Stomach (tissue), 9 donors: ENCODE data around the gene ELP2. TPM values are rescaled to one million over a fixed set of nuclear protein-coding genes. Genes with fewer than 3 reads are reported as not detected.

Source experiments
- DNase-seq, 2 donors: peaks; one replicate each; pipeline versions ENCODE4 v3.0.0 to v3.0.0-alpha.2; 2013 to 2019
- H3K27ac ChIP-seq, 5 donors: fragments of 200-600 bp in 4 of 5; sonication (generic) in 4 of 5; one replicate each; pipeline ENCODE4 v1.5.1; 2013 to 2019; ENCODE audit warnings: mild to moderate bottlenecking in 1 of 5, moderate library complexity in 1 of 5
- H3K27me3 ChIP-seq, 3 donors: fragments of 200-600 bp; sonication (generic); one replicate each; pipeline ENCODE4 v1.5.1; 2017 to 2019; ENCODE audit warnings: mixed run types in 1 of 3
- H3K36me3 ChIP-seq, 4 donors: fragments of 200-600 bp; sonication (generic); 1 replicate in 3 of 4; 2 replicates in 1 of 4; pipeline ENCODE4 v1.5.1; 2016 to 2019
- H3K4me1 ChIP-seq, 4 donors: fragments of 200-600 bp; sonication (generic); one replicate each; pipeline ENCODE4 v1.5.1; 2016 to 2019
- H3K4me3 ChIP-seq, 4 donors: fragments of 200-600 bp; sonication (generic) in 3 of 4; one replicate each; pipeline ENCODE4 v1.5.1; 2016 to 2019; ENCODE audit warnings: mild to moderate bottlenecking in 1 of 4
- H3K9me3 ChIP-seq, 4 donors: fragments of 200-600 bp; sonication (generic); one replicate each; pipeline ENCODE4 v1.5.1; 2016 to 2019
- CTCF ChIP-seq, 7 experiments: fragments of 450-650 bp in 4 of 7; fragments of 200-600 bp in 3 of 7; sonication (generic) in 3 of 7; IDR thresholded peaks; one replicate each; pipeline ENCODE4 v1.5.1; 2016 to 2019; ENCODE audit warnings: antibody characterized with exemption in 7 of 7, control low read depth in 2 of 7, mild to moderate bottlenecking in 1 of 7
- EP300 ChIP-seq: sonication (generic); formaldehyde crosslinking; IDR thresholded peaks from one replicate; pipeline ENCODE4 v1.6.1; 2017; ENCODE audit warnings: antibody characterized with exemption
- POLR2A ChIP-seq, 4 donors: fragments of 450-650 bp; IDR thresholded peaks; one replicate each; pipeline ENCODE4 v1.6.1; 2016; ENCODE audit warnings: antibody characterized with exemption in 4 of 4, control low read depth in 2 of 4, mild to moderate bottlenecking in 1 of 4, moderate library complexity in 1 of 4
- POLR2AphosphoS5 ChIP-seq, 3 donors: sonication (generic); formaldehyde crosslinking; IDR thresholded peaks; one replicate each; pipeline ENCODE4 v1.6.1; 2016; ENCODE audit warnings: antibody characterized with exemption in 3 of 3
- WGBS, 5 donors: extraction: QIAGEN DNeasy Blood & Tissue Kit in 3 of 5; methylation state at CpG; one replicate each; pipeline versions ENCODE4 v1.1.5 to v1.1.7; 2013 to 2018; 5-methylcytosine and 5-hydroxymethylcytosine counted together
- intact Hi-C: fragments of 100-400 bp; cut with DNase I; formaldehyde crosslinking; loops from one replicate; pipeline ENCODE4 v1.15.1; 2023; ENCODE audit warnings: low total_unique reads
- polyA plus RNA-seq, 3 donors: library from polyadenylated mRNA; stranded (reverse); fragments of 200-250 nt; gene quantifications; one replicate each; pipeline ENCODE4 v1.2.3, GENCODE V29; 2013
- total RNA-seq, 5 donors: library from RNA; depleted of rRNA; stranded (reverse); fragments of >200 nt; gene quantifications; one replicate each; pipeline versions ENCODE4 v1.1.0 to v1.2.3, GENCODE V29; 2014 to 2016
- donor health status: healthy with polysubstance abuse.
- donor health status: Bipolar disorder and iron deficiency.
- donor health status: healthy.

The ELP2 gene
- total and polyA plus RNA-seq, 8 donors, result 24.1 to 278 (median 63.4) TPM

- intact Hi-C loops, result no loop called here
- Histone ChIP-seq H3K36me3 (no peaks in the 10 kb centered on the region), H3K27ac (peak overlapping the region; percentile 22 to 79 (median 73)), H3K27me3 (peaks cover 0 to 12% (median 0%) of the 10 kb centered on the region in 3 donors), H3K4me3 (peak overlapping the region; percentile 64 to 71 (median 67)), H3K4me1 (peaks cover 14 to 25% (median 22%) of the 10 kb centered on the region in 4 donors), H3K9me3 (no peaks in the 10 kb centered on the region)
- 6 to 11% (median 9%) methylated on average over 44 to 47 of the region's 47 CpGs for WGBS, 5 donors
- TF ChIP-seq POLR2A (IDR thresholded peaks at IDR 0.05) (no peak), CTCF (IDR thresholded peaks at IDR 0.05) (no peak), EP300 (no peak), POLR2AphosphoS5 (IDR thresholded peaks at IDR 0.05) (no peak)
- DNase-seq, result peak; percentile 40 to 69
Observed at GRCh38 chr18:36186461-36187192, 56.9 kb downstream of the ELP2 start.

DNA sequence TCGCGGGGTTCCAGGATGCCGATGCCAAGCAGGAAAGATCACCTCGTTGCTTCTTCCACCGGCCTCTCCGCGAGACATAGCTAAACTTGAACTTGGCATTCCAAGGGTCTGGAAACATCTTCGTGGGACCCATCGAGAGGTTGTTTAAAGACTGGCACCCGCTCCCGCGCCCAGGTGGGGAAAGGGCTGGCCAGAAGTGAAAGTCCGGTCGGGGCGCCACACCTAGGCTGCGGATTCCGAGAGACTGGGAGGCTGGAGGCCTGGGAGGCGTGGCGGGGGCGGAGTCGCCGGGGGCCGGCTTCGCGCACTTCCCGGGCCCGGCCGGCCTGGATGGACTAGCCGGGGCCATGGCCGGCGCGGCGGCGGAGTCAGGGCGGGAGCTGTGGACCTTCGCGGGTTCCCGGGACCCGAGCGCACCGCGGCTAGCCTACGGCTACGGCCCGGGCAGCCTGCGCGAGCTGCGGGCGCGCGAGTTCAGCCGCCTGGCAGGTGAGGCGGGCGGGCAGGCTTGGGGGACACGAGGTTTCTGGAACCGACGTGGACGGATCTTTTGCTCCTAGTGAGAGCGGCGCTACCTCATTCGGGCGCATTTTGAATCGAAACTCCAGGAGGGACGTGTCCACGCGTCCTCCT is 57.6 kb downstream of the ELP2 start, which contains the start of gene MOCOS:
TSS of gene MOCOS (plus strand) at position 305 of the 633 bp plus-strand sequence. CDS start at position 348, 43 bp downstream.
- Histone ChIP-seq H3K27me3 (peaks cover 0 to 12% (median 0%) of the 10 kb centered on the region in 3 donors), H3K4me3 (peak within 1 kb of the TSS; percentile 64 to 71 (median 67)), H3K36me3 (no peaks in the 10 kb centered on the region), H3K27ac (peak within 1 kb of the TSS; percentile 40 to 79 (median 73)), H3K9me3 (no peaks in the 10 kb centered on the region), H3K4me1 (peaks cover 14 to 25% (median 22%) of the 10 kb centered on the region in 4 donors)
- 0 to 1% (median 1%) methylated on average over 31 to 66 of the region's 66 CpGs for WGBS, 5 donors
- TF ChIP-seq POLR2AphosphoS5 (IDR thresholded peaks at IDR 0.05), result peak in 2 of 3 donors; percentile 44 to 52
- no peak for TF ChIP-seq POLR2A (IDR thresholded peaks at IDR 0.05)
- peak; percentile 89 to 92 for DNase-seq
- intact Hi-C loops, result no loop called here

DNA sequence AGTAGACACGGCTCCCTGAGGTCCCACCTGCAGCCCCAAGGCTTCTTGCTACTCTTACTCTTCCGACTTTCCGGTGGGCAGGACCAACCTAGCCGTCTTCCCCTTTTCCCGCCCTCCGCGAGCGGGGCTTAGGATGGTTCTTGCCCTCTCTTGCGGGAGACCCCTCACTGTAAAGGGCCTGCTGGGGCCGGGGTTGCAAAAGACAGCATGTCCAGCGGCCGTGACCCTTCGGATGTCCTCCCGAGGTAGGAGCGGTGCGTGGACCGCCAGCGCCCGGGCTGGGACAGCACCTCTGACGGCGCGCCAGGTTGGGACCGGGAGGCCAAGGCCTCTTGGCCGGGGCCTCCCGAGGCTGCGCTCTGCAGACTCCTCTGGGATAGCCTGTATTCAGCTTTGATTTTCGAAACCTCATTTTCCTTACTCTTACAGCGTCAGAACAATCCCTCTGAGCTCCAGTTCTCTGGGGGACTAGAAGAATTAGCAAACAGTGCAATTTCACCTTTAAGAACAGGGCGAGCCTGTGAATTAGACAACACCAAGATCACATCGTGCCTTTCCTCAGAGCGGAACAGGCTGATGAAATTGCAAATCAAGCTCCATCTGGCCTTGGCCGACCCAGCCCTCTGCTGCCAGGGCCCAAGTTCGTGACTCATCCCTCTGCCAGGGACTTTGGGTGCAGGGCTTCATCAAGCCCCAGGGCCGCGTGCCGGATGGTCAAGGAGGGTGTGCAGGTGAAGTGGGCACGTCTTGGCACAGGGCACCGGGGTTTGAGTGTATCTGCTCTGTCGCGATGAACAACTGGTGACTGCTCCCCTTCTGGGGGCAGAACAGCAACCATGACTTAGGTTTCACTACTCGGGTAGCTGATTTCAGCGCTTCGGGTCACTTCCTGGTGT is 58.4 kb downstream of the ELP2 start:
- WGBS, 5 donors, result 30 to 44% (median 33%) methylated on average over 33 to 43 of the region's 43 CpGs
- peak in 1 of 2 donors; percentile 30 for DNase-seq
- intact Hi-C loops, result no loop called here

DNA sequence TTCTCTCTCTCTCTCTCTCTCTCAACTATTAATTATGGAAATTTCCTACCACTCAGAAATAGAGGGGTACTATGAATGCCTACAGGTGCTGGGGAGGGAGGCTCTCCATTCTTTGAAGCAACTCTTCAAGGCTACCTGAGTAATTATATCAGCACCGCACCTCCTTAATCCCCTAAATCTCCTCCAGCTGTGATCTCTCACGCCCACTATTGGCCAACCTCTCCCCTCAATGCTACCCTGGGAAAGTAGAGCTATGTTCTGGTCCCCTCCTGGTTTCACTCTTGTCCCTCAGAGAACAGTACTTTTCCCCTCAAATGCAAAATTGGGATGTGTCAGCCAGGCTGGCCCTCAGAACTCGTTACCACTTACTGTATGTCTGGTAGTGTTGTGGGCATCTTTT is 59.2 kb downstream of the ELP2 start:
- no peak for TF ChIP-seq EP300
- no peak for TF ChIP-seq POLR2AphosphoS5 (IDR thresholded peaks at IDR 0.05)
- TF ChIP-seq POLR2A (IDR thresholded peaks at IDR 0.05), result no peak
- TF ChIP-seq CTCF (IDR thresholded peaks at IDR 0.05), result no peak
- intact Hi-C loops, result no loop called here
- Histone ChIP-seq H3K4me1 (peaks cover 14 to 25% (median 22%) of the 10 kb centered on the region in 4 donors), H3K27ac (no peak overlapping the region), H3K27me3 (peaks cover 0 to 12% (median 0%) of the 10 kb centered on the region in 3 donors), H3K9me3 (no peaks in the 10 kb centered on the region), H3K4me3 (no peak overlapping the region), H3K36me3 (no peaks in the 10 kb centered on the region)
- DNase-seq, result no peak
- WGBS, 5 donors, result 73 to 86% (median 78%) methylated on average over 3 of the region's 3 CpGs

More for the DNA sequence above, 58.4 kb downstream of the ELP2 start:
- Histone ChIP-seq H3K4me3 (peak overlapping the region; percentile 64 to 71 (median 67)), H3K27ac (peak overlapping the region; percentile 40 to 79 (median 73)), H3K4me1 (peaks cover 14 to 25% (median 22%) of the 10 kb centered on the region in 4 donors), H3K36me3 (no peaks in the 10 kb centered on the region), H3K27me3 (peaks cover 0 to 12% (median 0%) of the 10 kb centered on the region in 3 donors), H3K9me3 (no peaks in the 10 kb centered on the region)
- TF ChIP-seq POLR2A (IDR thresholded peaks at IDR 0.05) (no peak), POLR2AphosphoS5 (IDR thresholded peaks at IDR 0.05) (no peak), EP300 (no peak), CTCF (IDR thresholded peaks at IDR 0.05) (no peak)
